Motor neuron (in vitro differentiated cells): ENCODE data around the gene RDM1. TPM values are rescaled to one million over a fixed set of nuclear protein-coding genes. Genes with fewer than 3 reads are reported as not detected.

Experiments used
- ATAC-seq, 8 experiments: fragments of 200-7000 bp; cut with Tn5 transposase; replicated peaks in 6 of 8; 2 replicates each; pipeline ENCODE4 v1.8.0; 2021; ENCODE audit warnings: mild to moderate bottlenecking in 8 of 8, moderate library complexity in 8 of 8
- H3K27ac ChIP-seq, 2 donors: fragments of 250-450 bp; sonication (Bioruptor Pico); 2 replicates each; pipeline ENCODE4 v1.9.0; 2021; ENCODE audit warnings: antibody characterized with exemption in 2 of 2, mild to moderate bottlenecking in 2 of 2, moderate library complexity in 1 of 2
- H3K4me1 ChIP-seq, 2 donors: fragments of 250-450 bp; sonication (Bioruptor Pico); replicated peaks in 1 of 2; 2 replicates each; pipeline ENCODE4 v1.6.1; 2021; ENCODE audit warnings: antibody characterized with exemption in 2 of 2, mild to moderate bottlenecking in 2 of 2, moderate library complexity in 1 of 2
- H3K4me3 ChIP-seq, 5 donors: fragments of 250-450 bp; sonication (Bioruptor Pico); 2 replicates each; pipeline ENCODE4 v1.9.0; 2021; ENCODE audit warnings: antibody characterized with exemption in 5 of 5, mild to moderate bottlenecking in 5 of 5, moderate library complexity in 4 of 5
- WGBS, 10 experiments: fragments of 450-650 bp; shearing (Covaris generic); methylation state at CpG; one replicate each; pipeline ENCODE4 v1.0.0; 2022; 5-methylcytosine and 5-hydroxymethylcytosine counted together
- in situ Hi-C, 9 experiments: fragments of 400-800 bp; cut with MboI; loops; one replicate each; pipeline ENCODE4 v1.15.0; 2021; ENCODE audit warnings: low sequenced_read_pairs in 9 of 9, low pct_unique_long_range_greater_than_20kb in 2 of 9; ENCODE audit not compliant: unreplicated experiment in 9 of 9
- total RNA-seq, 8 experiments: library from RNA; unstranded; fragments of 300-600 nt; gene quantifications; 2 replicates each; pipeline versions ENCODE4 v1.2.3 to v1.2.4, GENCODE V29; 2022

RDM1 gene
- total RNA-seq, 8 experiments from 2014 or later = 0.21 to 3.7 (median 0.76) TPM; not detected in 1

DNA sequence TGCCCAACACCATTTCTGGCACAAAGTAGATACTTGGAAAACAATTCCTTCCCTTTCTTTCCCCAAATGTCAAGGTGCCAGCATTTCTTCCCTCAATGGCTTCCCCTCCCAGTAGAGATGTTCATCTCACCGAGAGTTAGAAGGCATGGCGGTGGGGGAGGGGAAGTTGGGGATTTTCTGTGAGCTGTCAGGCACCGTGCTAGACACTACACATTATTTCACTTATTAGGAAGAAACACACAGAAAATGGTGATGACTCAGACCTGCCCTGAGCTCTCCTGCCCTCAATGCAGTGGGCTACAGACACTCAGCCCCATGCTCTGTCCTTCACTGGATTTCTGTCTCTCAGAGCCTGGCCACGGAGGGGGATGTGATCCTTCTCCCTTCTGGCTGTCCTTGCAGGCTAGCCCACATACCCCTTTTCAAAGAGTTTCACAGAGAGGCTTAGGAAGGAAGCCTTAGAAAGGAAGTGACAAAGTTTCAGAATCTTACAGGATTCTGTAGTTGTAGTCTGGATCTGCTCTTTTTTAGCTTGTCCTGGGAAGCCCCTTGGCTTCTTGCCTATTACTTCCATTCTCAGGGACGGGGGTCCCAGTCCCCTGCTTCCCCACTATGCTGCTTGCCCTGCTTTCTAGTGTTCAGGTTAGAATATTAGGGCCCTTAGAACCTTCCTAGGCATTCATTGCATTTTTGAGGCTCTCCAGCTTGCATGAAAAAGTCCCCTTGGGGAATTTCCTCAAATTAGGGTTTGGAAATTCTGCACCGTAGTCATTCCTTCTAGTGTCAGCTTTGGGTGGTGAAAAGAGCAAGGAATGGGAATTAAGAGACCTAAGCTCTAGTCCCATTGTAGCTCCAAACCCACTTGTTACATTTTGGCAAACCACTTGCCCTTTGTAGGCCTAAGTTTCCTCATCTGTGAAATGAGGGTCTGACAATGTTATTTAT lies 38.2 kb downstream of the RDM1 start:
- Histone ChIP-seq H3K27ac (no peak overlapping the region), H3K4me1 (no peaks in the 10 kb centered on the region), H3K4me3 (no peak overlapping the region)
- no peak for ATAC-seq
- in situ Hi-C loops = no loop called here
- WGBS, 10 experiments = 26 to 83% (median 54%) methylated on average over 1 to 5 of the region's 6 CpGs; no CpG with 5 or more reads in 2 of the 10 experiments

DNA sequence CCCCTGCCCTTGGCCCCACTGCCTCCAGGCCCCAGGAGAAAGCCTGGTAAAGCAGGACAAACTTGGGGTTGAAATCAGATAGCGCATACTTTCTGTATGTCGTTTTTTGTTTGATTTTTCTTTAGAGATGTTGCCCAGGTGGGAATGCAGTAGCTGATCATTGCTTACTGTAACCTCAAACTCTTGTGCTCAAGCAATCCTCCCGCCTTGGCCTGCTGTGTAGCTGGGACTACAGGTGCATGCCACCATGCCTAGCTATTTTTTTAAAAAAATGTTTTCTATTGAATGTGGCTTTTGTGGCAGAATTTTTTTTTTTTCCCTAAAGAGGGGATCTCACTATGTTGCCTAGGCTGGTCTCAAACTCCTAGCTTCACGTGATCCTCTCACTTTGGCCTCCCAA lies 39.3 kb downstream of the RDM1 start:
- in situ Hi-C loops = no loop called here
- 30 to 100% (median 70%) methylated on average over 1 to 4 of the region's 4 CpGs; no CpG with 5 or more reads in 2 of the 10 experiments for WGBS, 10 experiments
- H3K4me1 ChIP-seq = no peaks in the 10 kb centered on the region
- no peak overlapping the region for H3K27ac ChIP-seq
- ATAC-seq = no peak
- no peak overlapping the region for H3K4me3 ChIP-seq

GRCh38 chr17:35890774-35891155 lies 39.8 kb downstream of the RDM1 start:
- 40 to 90% methylated on average over 2 to 3 of the region's 4 CpGs; no CpG with 5 or more reads in 8 of the 10 experiments for WGBS, 10 experiments
- no peak for ATAC-seq

GRCh38 chr17:35889818-35890773 lies 40.5 kb downstream of the RDM1 start:
- in situ Hi-C loops = no loop called here
- no peaks in the 10 kb centered on the region for H3K4me1 ChIP-seq
- peak in 6 of 8 experiments; percentile 31 to 75 (median 64) for ATAC-seq
- H3K27ac ChIP-seq = no peak overlapping the region
- 20 to 83% methylated on average over 1 of the region's 2 CpGs; no CpG with 5 or more reads in 8 of the 10 experiments for WGBS, 10 experiments
- no peak overlapping the region for H3K4me3 ChIP-seq

More at GRCh38 chr17:35890774-35891155, 39.8 kb downstream of the RDM1 start:
- Histone ChIP-seq H3K27ac (no peak overlapping the region), H3K4me3 (no peak overlapping the region), H3K4me1 (no peaks in the 10 kb centered on the region)
- in situ Hi-C loops = no loop called here

GRCh38 chr17:35889241-35889640 lies 41.3 kb downstream of the RDM1 start:
- no peak for ATAC-seq
- Histone ChIP-seq H3K27ac (no peak overlapping the region), H3K4me1 (no peaks in the 10 kb centered on the region), H3K4me3 (no peak overlapping the region)
- in situ Hi-C loops = no loop called here
- WGBS, 10 experiments = 76 to 100% (median 80%) methylated on average over 1 to 2 of the region's 2 CpGs; no CpG with 5 or more reads in 7 of the 10 experiments

- Histone ChIP-seq H3K4me1 (no peaks in the 10 kb centered on the region), H3K4me3 (no peak within 1 kb of the TSS), H3K27ac (no peak within 1 kb of the TSS)
- WGBS, 10 experiments = 0 to 94% (median 60%) methylated on average over 1 to 11 of the region's 11 CpGs; no CpG with 5 or more reads in 2 of the 10 experiments
- in situ Hi-C loops = no loop called here
- no peak for ATAC-seq
These were observed 50.6 kb downstream of the RDM1 start, which contains the start of gene CCL5 for GRCh38 chr17:35879773-35880654. CCL5 (minus strand) TSS chr17:35880360.

GRCh38 chr17:35878361-35878760 lies 52.2 kb downstream of the RDM1 start:
- ATAC-seq = no peak
- Histone ChIP-seq H3K4me1 (no peaks in the 10 kb centered on the region), H3K27ac (no peak overlapping the region), H3K4me3 (no peak overlapping the region)
- 18 to 57% (median 30%) methylated on average over 1 to 3 of the region's 4 CpGs; no CpG with 5 or more reads in 6 of the 10 experiments for WGBS, 10 experiments
- in situ Hi-C loops = no loop called here

GRCh38 chr17:35877345-35878029 lies 53.1 kb downstream of the RDM1 start:
- ATAC-seq = no peak
- in situ Hi-C loops = no loop called here
- no peak overlapping the region for H3K27ac ChIP-seq
- no peak overlapping the region for H3K4me3 ChIP-seq
- H3K4me1 ChIP-seq = no peaks in the 10 kb centered on the region

DNA sequence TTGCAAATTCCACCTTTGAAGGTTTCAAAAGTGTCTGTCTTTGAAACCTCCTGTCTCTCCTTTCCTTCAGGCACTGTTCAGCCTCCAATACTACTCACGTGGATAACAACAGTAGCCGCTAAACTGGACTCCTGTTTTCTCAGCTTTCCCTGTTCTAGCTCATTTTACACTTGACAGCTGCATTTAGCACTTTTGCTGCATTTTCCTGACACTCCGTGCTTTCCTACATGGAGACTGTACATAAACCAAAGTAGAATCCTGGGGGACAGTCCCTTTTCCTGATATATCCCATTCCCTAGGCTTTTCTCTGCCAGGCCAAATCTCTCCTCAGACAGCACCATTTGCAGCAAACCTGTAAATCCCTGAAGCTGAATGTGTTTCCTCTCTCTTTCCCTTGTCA lies 54.0 kb downstream of the RDM1 start:
- H3K4me1 ChIP-seq = no peaks in the 10 kb centered on the region
- WGBS, 10 experiments = 38 to 90% (median 62%) methylated on average over 1 to 3 of the region's 3 CpGs; no CpG with 5 or more reads in 3 of the 10 experiments
- in situ Hi-C loops = no loop called here
- ATAC-seq = no peak
- no peak overlapping the region for H3K27ac ChIP-seq
- no peak overlapping the region for H3K4me3 ChIP-seq

DNA sequence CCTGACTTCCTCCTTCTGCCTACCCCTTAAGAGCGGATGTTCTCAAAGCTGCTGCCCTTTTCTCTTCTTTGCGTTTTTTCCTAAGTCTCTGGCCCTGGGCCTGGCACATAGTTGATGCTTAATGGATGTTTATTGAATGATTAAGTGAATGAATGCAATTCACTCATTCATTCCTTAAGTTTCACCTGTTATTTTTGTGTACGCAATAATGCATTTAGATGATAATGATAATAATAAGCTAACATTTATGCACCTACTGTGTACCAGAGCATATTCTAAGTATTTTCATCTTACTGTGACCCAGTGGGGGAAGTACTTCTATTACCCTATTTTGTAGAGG lies 54.8 kb downstream of the RDM1 start:
- ATAC-seq = no peak
- Histone ChIP-seq H3K4me1 (no peaks in the 10 kb centered on the region), H3K4me3 (no peak overlapping the region), H3K27ac (no peak overlapping the region)
- in situ Hi-C loops = no loop called here
- 61 to 100% (median 85%) methylated on average over 1 to 3 of the region's 3 CpGs; no CpG with 5 or more reads in 1 of the 10 experiments for WGBS, 10 experiments

DNA sequence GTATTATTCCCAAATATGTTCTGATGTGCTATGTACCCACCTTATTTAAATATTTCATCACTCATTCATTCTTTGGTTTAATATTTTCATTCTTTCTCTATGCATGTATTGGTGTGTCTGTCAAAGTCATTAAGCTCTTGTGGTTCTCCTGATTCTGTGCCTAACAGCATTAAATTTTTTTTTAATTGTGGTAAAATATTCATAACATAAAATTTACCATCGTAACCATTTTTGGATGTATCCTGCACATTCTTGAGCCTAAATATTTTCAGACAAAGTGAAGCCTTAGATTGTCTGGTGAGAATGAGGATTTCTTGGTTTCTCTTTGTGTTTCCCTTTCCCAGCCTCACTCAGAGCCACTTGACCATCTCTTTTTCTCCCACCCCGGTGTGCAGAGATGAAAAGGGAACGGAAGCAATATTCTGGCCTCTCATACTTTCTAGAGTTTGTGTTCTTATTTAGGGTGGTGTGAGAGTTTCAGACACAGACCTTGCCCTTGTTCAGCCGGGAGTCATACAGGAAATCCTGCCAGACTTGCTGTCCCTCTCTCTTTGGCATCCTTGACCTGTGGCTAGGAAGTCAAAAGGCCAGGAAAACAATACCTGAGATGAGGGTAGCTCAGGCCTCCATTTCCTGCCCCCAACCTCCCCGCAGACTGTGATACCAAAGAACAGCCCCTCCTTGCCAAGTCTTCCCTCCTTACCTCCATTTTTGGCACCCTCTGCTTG lies 55.3 kb downstream of the RDM1 start:
- Histone ChIP-seq H3K4me3 (no peak overlapping the region), H3K27ac (no peak overlapping the region), H3K4me1 (no peaks in the 10 kb centered on the region)
- WGBS, 10 experiments = 32 to 100% (median 70%) methylated on average over 2 to 5 of the region's 5 CpGs
- no peak for ATAC-seq
- in situ Hi-C loops = no loop called here
